Heart left ventricle (tissue), 13 donors: ENCODE data around the gene MACF1.

ENCODE experiments used
- CTCF ChIP-seq, 12 donors: fragments of 200-600 bp; sonication (generic) in 4 of 12; IDR thresholded peaks; one replicate each; pipeline versions ENCODE4 v1.5.0 to v1.8.0; 2018 to 2022; ENCODE audit warnings: antibody characterized with exemption in 12 of 12, mild to moderate bottlenecking in 5 of 12
- POLR2A ChIP-seq, 2 donors: fragments of 450-650 bp; IDR thresholded peaks; one replicate each; pipeline ENCODE4 v1.6.1; 2017; ENCODE audit warnings: antibody characterized with exemption in 2 of 2, mild to moderate bottlenecking in 2 of 2, moderate library complexity in 2 of 2
- donor health status: ischemic (EF 13 %, LVEDD 7.1; RV severe dilation, severe dysfunction).
- donor health status: DM: no; HTN: yes; CAD: no.
- donor health status: DM: no; HTN: no; CAD: no.
- donor health status: ischemic (EF 25% LVEDD 6.9; RV normal size, moderate dysfunction).
- donor health status: ischemic (EF 25% LVEDD 5.7; RV mildly dilated, moderate dysfunction).
- donor health status: ischemic (EF 35%, LVEDD 5.7; RV mildly dilated, moderate dysfunction).
- donor health status: nonischemic (EF 11% LVEDD 7.7; RV severe dilation, severe dysfunction).
- donor health status: DM: yes; HTN: yes; CAD: no.
- donor health status: PGD.
- donor health status: ischemic (EF 29% LVEDD 5.4; RV normal size, mild dysfunction).
- donor health status: nonischemic (EF 23%, LVEDD 6.1; RV moderate dilation, normal function).

GRCh38 chr1:39157304-39157703 is 47.2 kb upstream of the MACF1 start:
- no peak for TF ChIP-seq CTCF (IDR thresholded peaks at IDR 0.05)
- no peak for TF ChIP-seq POLR2A (IDR thresholded peaks at IDR 0.05)
